OCI-LY1 (cell line): ENCODE results near the gene ZNF669.

Source experiments
- EZH2 ChIP-seq: fragments of 200-600 bp; sonication (generic), shearing (Covaris generic); IDR thresholded peaks from 2 replicates; pipeline ENCODE4 v1.8.0; 2017; ENCODE audit warnings: borderline replicate concordance, mixed run types, mild to moderate bottlenecking, antibody characterized with exemption, low read length, moderate library complexity, mixed read lengths
- TF ChIP-seq, protein P1 (sequence below): fragments of 200-600 bp; sonication (generic), shearing (Covaris generic); IDR thresholded peaks from 2 replicates; pipeline ENCODE4 v1.5.1; 2017; ENCODE audit warnings: mild to moderate bottlenecking, antibody characterized with exemption, low read length, moderate library complexity, mixed read lengths

DNA sequence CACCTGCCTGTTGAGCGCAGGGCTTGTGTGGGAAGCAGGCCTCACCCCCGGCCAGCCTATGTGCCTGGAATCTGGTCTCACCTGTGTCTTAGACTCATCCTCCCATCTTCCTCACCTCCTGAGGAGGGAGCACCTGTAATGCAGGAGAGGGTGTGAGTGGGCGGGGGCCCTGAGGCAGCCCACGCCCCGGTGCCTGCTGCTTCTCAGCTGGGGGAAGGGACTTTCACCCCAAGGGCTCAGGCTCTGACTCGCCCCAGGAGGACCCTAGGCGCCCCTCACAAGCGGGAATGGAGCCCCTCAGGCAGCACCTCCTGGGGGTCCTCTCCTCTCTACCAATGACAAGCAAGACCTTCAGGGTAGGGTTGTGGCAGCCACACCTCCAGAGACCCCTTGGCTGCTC lies 18.8 kb downstream of the ZNF669 start:
- TF ChIP-seq, protein P1, sequence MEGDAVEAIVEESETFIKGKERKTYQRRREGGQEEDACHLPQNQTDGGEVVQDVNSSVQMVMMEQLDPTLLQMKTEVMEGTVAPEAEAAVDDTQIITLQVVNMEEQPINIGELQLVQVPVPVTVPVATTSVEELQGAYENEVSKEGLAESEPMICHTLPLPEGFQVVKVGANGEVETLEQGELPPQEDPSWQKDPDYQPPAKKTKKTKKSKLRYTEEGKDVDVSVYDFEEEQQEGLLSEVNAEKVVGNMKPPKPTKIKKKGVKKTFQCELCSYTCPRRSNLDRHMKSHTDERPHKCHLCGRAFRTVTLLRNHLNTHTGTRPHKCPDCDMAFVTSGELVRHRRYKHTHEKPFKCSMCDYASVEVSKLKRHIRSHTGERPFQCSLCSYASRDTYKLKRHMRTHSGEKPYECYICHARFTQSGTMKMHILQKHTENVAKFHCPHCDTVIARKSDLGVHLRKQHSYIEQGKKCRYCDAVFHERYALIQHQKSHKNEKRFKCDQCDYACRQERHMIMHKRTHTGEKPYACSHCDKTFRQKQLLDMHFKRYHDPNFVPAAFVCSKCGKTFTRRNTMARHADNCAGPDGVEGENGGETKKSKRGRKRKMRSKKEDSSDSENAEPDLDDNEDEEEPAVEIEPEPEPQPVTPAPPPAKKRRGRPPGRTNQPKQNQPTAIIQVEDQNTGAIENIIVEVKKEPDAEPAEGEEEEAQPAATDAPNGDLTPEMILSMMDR = no peak
- TF ChIP-seq EZH2 = no peak
